Mesenchymal stem cell (in vitro differentiated cells and primary cell): ENCODE measurements around the gene PRKAR2B.

ENCODE experiments used
- DNase-seq: peaks from one replicate; pipeline ENCODE4 v3.0.0-alpha.2; 2013
- H2AFZ ChIP-seq: one replicate; pipeline ENCODE4 v1.6.1; 2013; ENCODE audit warnings: low read depth, mild to moderate bottlenecking, control low read depth, inconsistent platforms, low read length, moderate library complexity
- H2AK5ac ChIP-seq: 2 replicates; pipeline ENCODE4 v1.6.1; 2013; ENCODE audit warnings: low read length, moderate library complexity, mild to moderate bottlenecking, inconsistent platforms; ENCODE audit not compliant: severe bottlenecking
- H2BK120ac ChIP-seq: one replicate; pipeline ENCODE4 v1.6.1; 2013; ENCODE audit warnings: low read depth, mild to moderate bottlenecking, inconsistent platforms, low read length, moderate library complexity
- H2BK12ac ChIP-seq, 2 experiments: one replicate each; pipeline ENCODE4 v1.6.1; 2013; ENCODE audit warnings: inconsistent platforms in 2 of 2, low read length in 2 of 2, mild to moderate bottlenecking in 2 of 2, moderate library complexity in 2 of 2, control low read depth in 1 of 2
- H2BK15ac ChIP-seq: one replicate; pipeline ENCODE4 v1.6.1; 2013; ENCODE audit warnings: mild to moderate bottlenecking, low read depth, inconsistent platforms; ENCODE audit not compliant: poor library complexity, severe bottlenecking
- H2BK5ac ChIP-seq: 2 replicates; pipeline ENCODE4 v1.6.1; 2013; ENCODE audit warnings: low read depth, mild to moderate bottlenecking, low read length, control low read depth, inconsistent platforms; ENCODE audit not compliant: poor library complexity, severe bottlenecking
- H3K14ac ChIP-seq, 2 experiments: one replicate each; pipeline ENCODE4 v1.6.1; 2013; ENCODE audit warnings: inconsistent platforms in 2 of 2, low read length in 2 of 2, control low read depth in 1 of 2, mild to moderate bottlenecking in 1 of 2, moderate library complexity in 1 of 2
- H3K18ac ChIP-seq, 2 experiments: one replicate each; pipeline ENCODE4 v1.6.1; 2013; ENCODE audit warnings: inconsistent platforms in 2 of 2, low read length in 2 of 2, control low read depth in 1 of 2, low read depth in 1 of 2, mild to moderate bottlenecking in 1 of 2
- H3K23ac ChIP-seq, 2 experiments: one replicate each; pipeline ENCODE4 v1.6.1; 2013; ENCODE audit warnings: inconsistent platforms in 2 of 2, low read length in 2 of 2, mild to moderate bottlenecking in 2 of 2, moderate library complexity in 2 of 2, control low read depth in 1 of 2
- H3K27ac ChIP-seq: 2 replicates; pipeline ENCODE4 v1.5.1; 2013; ENCODE audit warnings: mild to moderate bottlenecking, moderate library complexity, low read length, control low read depth, inconsistent platforms; ENCODE audit not compliant: poor library complexity, severe bottlenecking
- H3K27me3 ChIP-seq, 2 experiments: 2 replicates each; pipeline versions ENCODE4 v1.6.1 to v1.7.0; 2013; ENCODE audit warnings: low read length in 2 of 2, mild to moderate bottlenecking in 2 of 2, moderate library complexity in 2 of 2, control low read depth in 1 of 2, inconsistent platforms in 1 of 2; ENCODE audit not compliant: control insufficient read depth in 1 of 2, insufficient read depth in 1 of 2
- H3K36me3 ChIP-seq, 2 experiments: 2 replicates each; pipeline versions ENCODE4 v1.6.1 to v1.7.0; 2013; ENCODE audit warnings: low read length in 2 of 2, control low read depth in 1 of 2, inconsistent platforms in 1 of 2, low read depth in 1 of 2, mild to moderate bottlenecking in 1 of 2; ENCODE audit not compliant: insufficient read depth in 2 of 2, control insufficient read depth in 1 of 2
- H3K4ac ChIP-seq, 2 experiments: one replicate each; pipeline ENCODE4 v1.6.1; 2013; ENCODE audit warnings: inconsistent platforms in 2 of 2, low read length in 2 of 2, mild to moderate bottlenecking in 2 of 2, moderate library complexity in 2 of 2, control low read depth in 1 of 2, low read depth in 1 of 2
- H3K4me1 ChIP-seq: 2 replicates; pipeline ENCODE4 v1.6.1; 2013; ENCODE audit warnings: low read depth, low read length, control low read depth; ENCODE audit not compliant: control insufficient read depth, insufficient read depth
- H3K4me2 ChIP-seq: 2 replicates; pipeline ENCODE4 v1.6.1; 2013; ENCODE audit warnings: low read length, mild to moderate bottlenecking, inconsistent platforms; ENCODE audit not compliant: poor library complexity, severe bottlenecking
- H3K4me3 ChIP-seq, 2 experiments: 2 replicates each; pipeline versions ENCODE4 v1.5.1 to v1.7.0; 2013; ENCODE audit warnings: low read length in 2 of 2, mild to moderate bottlenecking in 2 of 2, control low read depth in 1 of 2, low read depth in 1 of 2; ENCODE audit not compliant: insufficient read depth in 1 of 2
- H3K79me1 ChIP-seq: replicated peaks from 2 replicates; pipeline ENCODE4 v1.6.1; 2013; ENCODE audit warnings: mild to moderate bottlenecking, control low read depth, low read length, inconsistent platforms; ENCODE audit not compliant: poor library complexity, severe bottlenecking
- H3K9ac ChIP-seq: 2 replicates; pipeline ENCODE4 v1.7.0; 2013; ENCODE audit warnings: mild to moderate bottlenecking, low read length, moderate library complexity
- H3K9me3 ChIP-seq: 2 replicates; pipeline ENCODE4 v1.7.0; 2013; ENCODE audit warnings: mild to moderate bottlenecking, low read length; ENCODE audit not compliant: control insufficient read depth
- H4K8ac ChIP-seq: one replicate; pipeline ENCODE4 v1.6.1; 2013; ENCODE audit warnings: inconsistent platforms, mild to moderate bottlenecking, low read length, moderate library complexity
- H4K91ac ChIP-seq: one replicate; pipeline ENCODE4 v1.6.1; 2013; ENCODE audit warnings: mild to moderate bottlenecking, low read length, inconsistent platforms
- WGBS: methylation state at CpG from one replicate; pipeline ENCODE4 v1.1.7; 2013; ENCODE audit warnings: mixed read lengths; 5-methylcytosine and 5-hydroxymethylcytosine counted together

The PRKAR2B gene

DNA sequence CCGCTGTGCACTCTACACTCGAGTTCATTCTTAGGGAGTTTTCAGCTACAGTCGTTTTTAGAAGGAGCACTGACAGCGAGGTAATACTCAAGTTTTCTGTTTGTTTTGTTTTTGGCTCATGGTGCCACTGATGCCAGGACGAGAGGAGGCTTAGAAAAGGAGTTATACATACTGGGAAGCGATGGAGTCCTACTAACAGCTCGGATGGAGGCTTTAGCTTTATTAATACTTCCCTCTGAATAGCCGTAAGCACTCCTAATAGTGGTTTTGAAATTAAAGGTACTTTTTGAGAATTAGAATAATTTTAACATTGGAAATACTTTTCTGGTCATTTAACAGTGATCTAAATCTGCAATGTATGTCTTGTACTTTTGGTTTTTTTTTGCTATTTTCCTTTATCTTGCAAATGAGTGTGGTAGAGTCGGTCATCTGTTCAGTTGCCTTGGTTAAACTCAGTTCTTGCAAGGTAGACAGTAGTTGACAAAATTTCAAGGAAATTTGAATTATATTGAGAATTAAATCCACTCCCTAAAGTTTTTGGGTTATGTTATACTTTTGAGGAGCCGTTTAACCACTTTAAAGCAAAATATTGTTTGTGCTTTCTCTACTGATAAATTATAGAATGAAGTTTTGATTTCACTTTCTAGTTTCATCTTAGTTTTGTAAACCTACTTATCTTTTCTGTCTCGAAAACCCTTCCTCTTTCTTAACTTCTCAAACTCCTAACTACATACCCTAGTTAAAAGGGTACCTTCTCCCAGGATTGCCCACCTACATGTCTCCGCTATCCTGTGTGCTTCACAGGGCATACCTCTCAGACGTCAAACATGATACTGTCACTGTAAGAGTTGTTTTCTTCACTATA lies 125.8 kb downstream of the PRKAR2B start:
- H3K9me3 ChIP-seq, result no peaks in the 10 kb centered on the region
- H3K18ac ChIP-seq, result peak overlapping the region in 1 of 2 experiments; percentile 21
- no peak overlapping the region for H3K4ac ChIP-seq
- H2BK15ac ChIP-seq, result no peak overlapping the region
- 22% methylated on average over 9 of the region's 13 CpGs for WGBS
- no peak overlapping the region for H2BK120ac ChIP-seq
- H3K23ac ChIP-seq, result no peak overlapping the region
- H4K8ac ChIP-seq, result no peak overlapping the region
- H3K14ac ChIP-seq, result no peak overlapping the region
- peaks cover 3 to 5% of the 10 kb centered on the region in 2 experiments for H3K36me3 ChIP-seq
- H3K27ac ChIP-seq, result peak overlapping the region; percentile 84
- H3K4me3 ChIP-seq, result peak overlapping the region; percentile 94 to 98
- no peaks in the 10 kb centered on the region for H3K27me3 ChIP-seq
- DNase-seq, result no peak
- peaks cover 5% of the 10 kb centered on the region for H3K4me1 ChIP-seq
- H2BK12ac ChIP-seq, result no peak overlapping the region
- H3K9ac ChIP-seq, result peak overlapping the region; percentile 96
- no peak overlapping the region for H2BK5ac ChIP-seq
- H2AK5ac ChIP-seq, result no peak overlapping the region
- H2AFZ ChIP-seq, result no peak overlapping the region
- peaks cover 2% of the 10 kb centered on the region for H3K79me1 ChIP-seq
- H4K91ac ChIP-seq, result no peak overlapping the region
- H3K4me2 ChIP-seq, result peak overlapping the region; percentile 72

DNA sequence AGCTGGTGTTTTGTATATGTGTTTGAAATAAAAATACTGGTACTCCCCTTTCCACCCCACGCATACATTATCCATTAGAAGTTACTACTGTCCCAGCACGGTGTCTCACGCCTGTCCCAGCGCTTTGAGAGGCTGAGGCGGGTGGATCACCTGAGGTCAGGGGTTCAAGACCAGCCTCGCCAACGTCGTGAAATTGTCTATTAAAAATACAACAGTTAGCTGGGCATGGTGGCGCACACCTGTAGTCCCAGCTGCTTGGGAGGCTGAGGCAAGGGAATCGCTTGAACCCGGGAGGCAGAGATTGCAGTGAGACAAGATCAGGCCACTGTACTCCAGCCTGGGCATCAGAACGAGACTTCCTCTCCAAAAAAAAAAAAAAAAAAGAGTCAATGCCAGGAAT lies 127.0 kb downstream of the PRKAR2B start:
- no peak overlapping the region for H3K14ac ChIP-seq
- no peak overlapping the region for H3K4ac ChIP-seq
- no peak overlapping the region for H2AFZ ChIP-seq
- H3K79me1 ChIP-seq, result peaks cover 2% of the 10 kb centered on the region
- H3K4me3 ChIP-seq, result no peak overlapping the region
- H3K9me3 ChIP-seq, result no peaks in the 10 kb centered on the region
- no peak overlapping the region for H4K8ac ChIP-seq
- WGBS, result over 99% methylated on average over 11 of the region's 12 CpGs
- peaks cover 5% of the 10 kb centered on the region for H3K4me1 ChIP-seq
- peak overlapping the region; percentile 35 for H2AK5ac ChIP-seq
- H3K9ac ChIP-seq, result peak overlapping the region; percentile 56
- H3K4me2 ChIP-seq, result no peak overlapping the region
- H2BK5ac ChIP-seq, result no peak overlapping the region
- H3K18ac ChIP-seq, result no peak overlapping the region
- H3K36me3 ChIP-seq, result peaks cover 3 to 5% of the 10 kb centered on the region in 2 experiments
- no peak overlapping the region for H2BK120ac ChIP-seq
- H3K27me3 ChIP-seq, result no peaks in the 10 kb centered on the region
- DNase-seq, result no peak
- no peak overlapping the region for H3K23ac ChIP-seq
- no peak overlapping the region for H4K91ac ChIP-seq
- no peak overlapping the region for H2BK12ac ChIP-seq
- H3K27ac ChIP-seq, result no peak overlapping the region
- no peak overlapping the region for H2BK15ac ChIP-seq

DNA sequence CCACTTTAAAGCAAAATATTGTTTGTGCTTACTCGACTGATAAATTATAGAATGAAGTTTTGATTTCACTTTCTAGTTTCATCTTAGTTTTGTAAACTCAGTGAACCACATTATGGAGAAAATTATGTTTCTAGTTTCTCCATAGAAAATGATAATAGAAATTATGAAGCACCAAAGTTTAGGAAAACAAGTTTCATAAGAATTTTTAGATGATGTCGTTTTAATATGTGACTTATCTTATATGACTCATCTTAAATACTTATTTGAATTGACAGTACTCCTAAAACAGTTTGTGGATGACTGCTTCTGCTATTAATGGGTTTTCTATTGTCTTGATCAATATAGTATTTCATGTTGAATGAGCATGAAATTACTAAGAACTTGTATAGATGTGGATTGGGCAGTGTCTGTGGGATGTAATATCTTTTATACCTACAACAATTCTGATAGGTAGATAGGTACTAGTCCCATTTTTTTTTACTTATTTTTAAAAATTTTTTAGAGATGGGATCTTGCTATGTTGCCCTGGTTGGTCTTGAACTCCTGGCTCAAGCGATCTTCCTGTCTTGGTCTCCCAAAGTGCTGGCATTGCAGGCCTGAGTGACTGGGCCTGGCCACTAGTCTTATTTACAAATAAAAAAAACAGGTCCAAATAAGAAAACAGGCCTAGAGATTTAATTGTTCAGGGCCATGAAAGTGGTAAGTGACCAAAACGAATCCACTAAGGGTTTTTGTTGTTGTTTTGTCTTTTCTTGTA lies 127.9 kb downstream of the PRKAR2B start:
- Histone ChIP-seq H3K27ac (no peak overlapping the region), H3K27me3 (no peaks in the 10 kb centered on the region), H4K91ac (no peak overlapping the region), H3K79me1 (peaks cover 3% of the 10 kb centered on the region), H3K18ac (no peak overlapping the region), H3K4me1 (peaks cover 5% of the 10 kb centered on the region), H4K8ac (no peak overlapping the region), H3K4me2 (no peak overlapping the region), H3K23ac (no peak overlapping the region), H2BK15ac (no peak overlapping the region), H3K9ac (peak overlapping the region; percentile 56), H2AK5ac (no peak overlapping the region), H3K14ac (no peak overlapping the region), H2BK12ac (no peak overlapping the region), H3K4ac (no peak overlapping the region), H2BK120ac (no peak overlapping the region), H2BK5ac (no peak overlapping the region), H3K9me3 (no peaks in the 10 kb centered on the region), H3K4me3 (no peak overlapping the region), H3K36me3 (peaks cover 3 to 5% of the 10 kb centered on the region in 2 experiments), H2AFZ (no peak overlapping the region)
- 93% methylated on average over 1 of the region's 4 CpGs for WGBS
- DNase-seq, result no peak

DNA sequence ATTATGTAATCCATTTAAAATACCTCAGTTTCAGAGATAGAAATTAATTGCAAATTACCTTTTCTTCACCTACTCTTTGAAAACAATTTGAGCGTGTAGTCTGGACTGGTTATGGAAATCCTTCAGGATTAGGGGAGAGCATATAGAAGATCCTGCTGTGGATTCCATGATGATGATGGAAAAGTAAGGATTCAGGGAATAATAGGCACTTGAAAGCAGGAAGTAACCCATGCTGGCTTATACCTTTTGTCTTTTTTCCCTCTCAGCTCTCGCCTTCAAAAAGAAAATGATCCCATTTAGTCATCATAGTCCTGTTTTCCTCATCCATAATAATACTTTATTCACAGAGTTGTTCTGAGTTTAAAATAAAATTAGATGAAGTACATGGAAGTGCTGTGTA lies 128.7 kb downstream of the PRKAR2B start:
- Histone ChIP-seq H3K27me3 (no peaks in the 10 kb centered on the region), H2AK5ac (no peak overlapping the region), H3K4ac (no peak overlapping the region), H2BK120ac (no peak overlapping the region), H3K18ac (no peak overlapping the region), H3K4me3 (no peak overlapping the region), H2BK12ac (no peak overlapping the region), H3K14ac (no peak overlapping the region), H3K4me2 (no peak overlapping the region), H2BK15ac (no peak overlapping the region), H3K79me1 (peaks cover 3% of the 10 kb centered on the region), H4K8ac (no peak overlapping the region), H3K23ac (no peak overlapping the region), H3K27ac (no peak overlapping the region), H4K91ac (no peak overlapping the region), H2AFZ (no peak overlapping the region), H2BK5ac (no peak overlapping the region), H3K9me3 (no peaks in the 10 kb centered on the region), H3K4me1 (peaks cover 5% of the 10 kb centered on the region), H3K36me3 (peaks cover 3 to 5% of the 10 kb centered on the region in 2 experiments), H3K9ac (peak overlapping the region; percentile 2)
- no peak for DNase-seq
- WGBS, result 89% methylated on average over 1 of the region's 2 CpGs
